GM12878 (cell line): Measurements from ENCODE around the gene VWA8. TPM values are rescaled to one million over a fixed set of nuclear protein-coding genes. Genes with fewer than 3 reads are reported as not detected.

Experiments
- ATAC-seq: fragments of 200-7000 bp; cut with Tn5 transposase; 3 replicates; pipeline ENCODE4 v1.9.1; 2020; ENCODE audit warnings: mild to moderate bottlenecking, moderate library complexity
- BruUV-seq: library from RNA; stranded (reverse); fragments of 400-500 nt; replicated peaks from 2 replicates; lab custom pipeline; 2021; lab: Mats Ljungman, UMichigan
- CTCF ChIA-PET: fragments of 300-600 bp; sonication (Branson Sonifier 250); formaldehyde crosslinking; extraction: SDS; loops from one replicate; lab custom pipeline; 2021; ENCODE audit warnings: inconsistent platforms; lab: Yijun Ruan, JAX
- POLR2A ChIA-PET: fragments of 350-600 bp; formaldehyde crosslinking; extraction: SDS; loops from one replicate; lab custom pipeline; 2021; ENCODE audit warnings: inconsistent platforms; lab: Charles Lee
- RAD21 ChIA-PET: fragments of 300-600 bp; sonication (Branson Sonifier 250); formaldehyde crosslinking; loops from one replicate; lab custom pipeline; 2023; ENCODE audit warnings: antibody characterized with exemption; ENCODE audit not compliant: unreplicated experiment; lab: Charles Lee
- SMC1A ChIA-PET: fragments of 300-600 bp; sonication (Branson Sonifier 250); formaldehyde crosslinking; loops from one replicate; lab custom pipeline; 2023; ENCODE audit not compliant: unreplicated experiment, uncharacterized antibody; lab: Charles Lee
- DNase-seq: peaks from one replicate; pipeline ENCODE4 v3.0.0-alpha.2; 2011; ENCODE audit warnings: low read depth, low spot score
- FAIRE-seq: peaks from 3 replicates; lab custom pipeline; 2011; peaks lifted over from hg19 to GRCh38; lab: Jason Lieb, UNC
- H2AFZ ChIP-seq: 2 replicates; pipeline ENCODE4 v1.6.0; 2011; ENCODE audit warnings: low read depth, low read length, control low read depth; ENCODE audit not compliant: control insufficient read depth
- H3K27ac ChIP-seq: 2 replicates; pipeline ENCODE4 v1.5.1; 2011; ENCODE audit warnings: control low read depth; ENCODE audit not compliant: control insufficient read depth, insufficient read depth
- H3K27me3 ChIP-seq, 2 experiments: replicated peaks in 1 of 2; 2 replicates each; pipeline versions ENCODE4 v1.6.0 to v1.6.1; 2011; ENCODE audit warnings: low read length in 1 of 2; ENCODE audit not compliant: control insufficient read depth in 2 of 2, insufficient read depth in 2 of 2
- H3K36me3 ChIP-seq, 2 experiments: 2 replicates each; pipeline ENCODE4 v1.5.1; 2011; ENCODE audit warnings: low read length in 1 of 2; ENCODE audit not compliant: control insufficient read depth in 2 of 2, insufficient read depth in 2 of 2
- H3K4me1 ChIP-seq: 2 replicates; pipeline ENCODE4 v1.6.1; 2011; ENCODE audit warnings: mild to moderate bottlenecking, low read length, moderate library complexity, mixed read lengths; ENCODE audit not compliant: control insufficient read depth, insufficient read depth
- H3K4me2 ChIP-seq: 2 replicates; pipeline ENCODE4 v1.6.0; 2011; ENCODE audit warnings: control low read depth; ENCODE audit not compliant: control insufficient read depth, insufficient read depth
- H3K4me3 ChIP-seq: fragments of 200-600 bp; sonication (generic); 2 replicates; pipeline ENCODE4 v1.5.1; 2016
- H3K79me2 ChIP-seq: 2 replicates; pipeline ENCODE4 v1.6.0; 2011; ENCODE audit warnings: low read length; ENCODE audit not compliant: control insufficient read depth, insufficient read depth
- H3K9ac ChIP-seq: 2 replicates; pipeline ENCODE4 v1.8.0; 2011; ENCODE audit warnings: low read length, control low read depth, mixed read lengths; ENCODE audit not compliant: control insufficient read depth, insufficient read depth
- H3K9me3 ChIP-seq: replicated peaks from 3 replicates; pipeline ENCODE4 v1.5.1; 2011; ENCODE audit warnings: mild to moderate bottlenecking, low read length; ENCODE audit not compliant: control insufficient read depth, insufficient read depth
- H4K20me1 ChIP-seq: 2 replicates; pipeline ENCODE4 v1.6.0; 2011; ENCODE audit not compliant: control insufficient read depth, insufficient read depth
- BACH1 ChIP-seq: fragments of 450-650 bp; IDR thresholded peaks from 2 replicates; pipeline ENCODE4 v1.6.1; 2017; ENCODE audit warnings: mild to moderate bottlenecking, borderline replicate concordance
- BRCA1 ChIP-seq: IDR thresholded peaks from 2 replicates; pipeline ENCODE4 v1.6.1; 2011; ENCODE audit warnings: low read depth, low read length, improper control_type of control experiment
- CEBPZ ChIP-seq: fragments of 150-350 bp; IDR thresholded peaks from 2 replicates; pipeline ENCODE4 v1.6.1; 2016; ENCODE audit warnings: low read depth, low read length
- GATAD2B ChIP-seq: fragments of 450-650 bp; conservative IDR thresholded peaks from 2 replicates; pipeline ENCODE4 v1.6.1; 2017; ENCODE audit warnings: low read depth, mild to moderate bottlenecking, moderate library complexity
- HCFC1 ChIP-seq: fragments of 150-350 bp; IDR thresholded peaks from 2 replicates; pipeline ENCODE4 v1.6.1; 2014; ENCODE audit warnings: low read length
- HDGF ChIP-seq: fragments of 450-650 bp; IDR thresholded peaks from 2 replicates; pipeline ENCODE4 v1.6.1; 2016; ENCODE audit warnings: antibody characterized with exemption
- IKZF1 ChIP-seq: fragments of 450-650 bp; conservative IDR thresholded peaks from 2 replicates; pipeline ENCODE4 v1.6.1; 2017; ENCODE audit warnings: antibody characterized with exemption, mild to moderate bottlenecking
- IKZF2 ChIP-seq, 2 experiments: fragments of 450-650 bp; IDR thresholded peaks; 2 replicates each; pipeline ENCODE4 v1.6.1; 2017; ENCODE audit warnings: mild to moderate bottlenecking in 2 of 2, moderate library complexity in 2 of 2
- JUNB ChIP-seq: IDR thresholded peaks from 2 replicates; pipeline ENCODE4 v1.6.1; 2016; ENCODE audit warnings: antibody characterized with exemption, mild to moderate bottlenecking
- NFXL1 ChIP-seq: fragments of 450-650 bp; IDR thresholded peaks from 2 replicates; pipeline ENCODE4 v1.6.1; 2017; ENCODE audit warnings: antibody characterized with exemption, mild to moderate bottlenecking, borderline replicate concordance
- PAX8 ChIP-seq: fragments of 450-650 bp; IDR thresholded peaks from 2 replicates; pipeline ENCODE4 v1.6.1; 2017; ENCODE audit warnings: mild to moderate bottlenecking, moderate library complexity
- SMAD5 ChIP-seq: IDR thresholded peaks from 2 replicates; pipeline ENCODE4 v1.6.1; 2016; ENCODE audit warnings: antibody characterized with exemption, low read depth
- SMC3 ChIP-seq: IDR thresholded peaks from 2 replicates; pipeline ENCODE4 v1.6.1; 2011; ENCODE audit warnings: low read length, improper control_type of control experiment, borderline replicate concordance
- TAF1 ChIP-seq: IDR thresholded peaks from 2 replicates; pipeline ENCODE4 v1.6.1; 2011; ENCODE audit warnings: mild to moderate bottlenecking, low read depth, low read length, borderline replicate concordance
- TCF12 ChIP-seq: IDR thresholded peaks from 2 replicates; pipeline ENCODE4 v1.6.1; 2011; ENCODE audit warnings: low read depth, mild to moderate bottlenecking, low read length
- ZBED1 ChIP-seq: IDR thresholded peaks from 2 replicates; pipeline ENCODE4 v1.6.1; 2016; ENCODE audit warnings: borderline replicate concordance
- ZNF384 ChIP-seq: IDR thresholded peaks from 2 replicates; pipeline ENCODE4 v1.6.1; 2012; ENCODE audit warnings: low read depth, mild to moderate bottlenecking, low read length, improper control_type of control experiment, borderline replicate concordance
- WGBS: methylation state at CpG from one replicate; pipeline ENCODE4 v1.1.6; 2016; ENCODE audit warnings: low lambda C conversion rate; ENCODE audit not compliant: insufficient replicate concordance, insufficient coverage; ENCODE audit errors: missing lambda C conversion rate; 5-methylcytosine and 5-hydroxymethylcytosine counted together
- in situ Hi-C: fragments of 300-500 bp; cut with MboI; formaldehyde crosslinking; loops from 9 replicates; pipeline ENCODE4 v1.14.3; 2018; ENCODE audit warnings: mixed read lengths
- intact Hi-C: fragments of 100-400 bp; cut with micrococcal nuclease; formaldehyde crosslinking; loops from one replicate; pipeline ENCODE4 v1.14.2; 2022; ENCODE audit not compliant: unreplicated experiment
- polyA plus RNA-seq, 11 experiments: library from polyadenylated mRNA; depleted of rRNA in 4 of 11; unstranded in 6 of 11; stranded (reverse) in 5 of 11; fragments of >200 nt; fragmentation: Nextera tagmentation in 4 of 11; fragmentation: Illumina TruSeq in 1 of 11; extraction: Ambion mirVana in 4 of 11; extraction: Trizol in 1 of 11; gene quantifications; 1 replicate in 1 of 11; 2 replicates in 10 of 11; pipeline versions ENCODE4 v1.2.1 to v1.2.3, GENCODE V29; 2011 to 2016; ENCODE audit warnings: inconsistent platforms in 2 of 11, missing spikeins in 2 of 11, low read depth in 1 of 11
- total RNA-seq, 4 experiments: library from RNA; depleted of rRNA in 3 of 4; stranded (reverse); fragments of >200 nt in 3 of 4; fragmentation: Illumina TruSeq in 1 of 4; extraction: Trizol in 1 of 4; gene quantifications; 2 replicates each; pipeline versions ENCODE4 v1.2.1 to v1.2.3, GENCODE V29; 2013 to 2021
- TF ChIP-seq, protein P1 (sequence below): IDR thresholded peaks from 2 replicates; pipeline ENCODE4 v1.6.1; 2011; ENCODE audit warnings: low read depth, low read length, improper control_type of control experiment, borderline replicate concordance
- TF ChIP-seq, protein P2 (sequence below): fragments of 450-650 bp; IDR thresholded peaks from 2 replicates; pipeline ENCODE4 v1.6.1; 2017; ENCODE audit warnings: antibody characterized with exemption, mild to moderate bottlenecking, moderate library complexity

The VWA8 gene
- total and polyA plus RNA-seq, 10 of the 15 experiments (the other 5 are each of a cell fraction or from before 2014, with no cell fraction given) = 3.0 to 21.8 (median 13.5) TPM

- TF ChIP-seq NFXL1 (no peak), TAF1 (no peak)
- TF ChIP-seq, all 136 proteins: peak for 0
Observed at GRCh38 chr13:41713405-41713804, 247.5 kb downstream of the VWA8 start (continued).

DNA sequence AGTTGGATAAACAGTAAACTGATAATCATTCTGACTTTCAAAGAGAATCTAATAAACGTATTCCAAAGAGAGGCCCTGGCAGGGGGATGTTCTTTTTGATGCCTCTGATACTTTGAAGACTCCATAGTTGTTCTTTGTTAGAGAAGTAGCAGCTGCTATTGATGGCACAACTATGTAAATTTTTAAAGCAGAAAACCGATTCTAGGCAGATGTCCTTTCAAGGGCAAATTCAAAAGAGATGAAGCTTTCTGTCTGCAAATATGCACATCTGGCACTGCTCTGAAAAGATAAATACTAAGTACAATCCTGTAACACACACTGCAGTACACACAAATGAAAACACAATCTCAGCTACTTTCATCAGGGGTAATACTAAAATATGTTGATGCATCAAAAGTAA, 250.1 kb downstream of the VWA8 start:
- H3K27me3 ChIP-seq = no peaks in the 10 kb centered on the region
- no peak for TF ChIP-seq HCFC1
- no peak for TF ChIP-seq JUNB
- TF ChIP-seq ZBED1 = no peak
- TF ChIP-seq SMC3 = no peak
- no peak for TF ChIP-seq GATAD2B
- TF ChIP-seq TCF12 = no peak
- TF ChIP-seq SMAD5 = no peak
- TF ChIP-seq ZNF384 = no peak
- TF ChIP-seq CEBPZ = no peak
- no peak for TF ChIP-seq BACH1
- TF ChIP-seq, protein P1, sequence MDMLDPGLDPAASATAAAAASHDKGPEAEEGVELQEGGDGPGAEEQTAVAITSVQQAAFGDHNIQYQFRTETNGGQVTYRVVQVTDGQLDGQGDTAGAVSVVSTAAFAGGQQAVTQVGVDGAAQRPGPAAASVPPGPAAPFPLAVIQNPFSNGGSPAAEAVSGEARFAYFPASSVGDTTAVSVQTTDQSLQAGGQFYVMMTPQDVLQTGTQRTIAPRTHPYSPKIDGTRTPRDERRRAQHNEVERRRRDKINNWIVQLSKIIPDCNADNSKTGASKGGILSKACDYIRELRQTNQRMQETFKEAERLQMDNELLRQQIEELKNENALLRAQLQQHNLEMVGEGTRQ = no peak
- TF ChIP-seq, protein P2, sequence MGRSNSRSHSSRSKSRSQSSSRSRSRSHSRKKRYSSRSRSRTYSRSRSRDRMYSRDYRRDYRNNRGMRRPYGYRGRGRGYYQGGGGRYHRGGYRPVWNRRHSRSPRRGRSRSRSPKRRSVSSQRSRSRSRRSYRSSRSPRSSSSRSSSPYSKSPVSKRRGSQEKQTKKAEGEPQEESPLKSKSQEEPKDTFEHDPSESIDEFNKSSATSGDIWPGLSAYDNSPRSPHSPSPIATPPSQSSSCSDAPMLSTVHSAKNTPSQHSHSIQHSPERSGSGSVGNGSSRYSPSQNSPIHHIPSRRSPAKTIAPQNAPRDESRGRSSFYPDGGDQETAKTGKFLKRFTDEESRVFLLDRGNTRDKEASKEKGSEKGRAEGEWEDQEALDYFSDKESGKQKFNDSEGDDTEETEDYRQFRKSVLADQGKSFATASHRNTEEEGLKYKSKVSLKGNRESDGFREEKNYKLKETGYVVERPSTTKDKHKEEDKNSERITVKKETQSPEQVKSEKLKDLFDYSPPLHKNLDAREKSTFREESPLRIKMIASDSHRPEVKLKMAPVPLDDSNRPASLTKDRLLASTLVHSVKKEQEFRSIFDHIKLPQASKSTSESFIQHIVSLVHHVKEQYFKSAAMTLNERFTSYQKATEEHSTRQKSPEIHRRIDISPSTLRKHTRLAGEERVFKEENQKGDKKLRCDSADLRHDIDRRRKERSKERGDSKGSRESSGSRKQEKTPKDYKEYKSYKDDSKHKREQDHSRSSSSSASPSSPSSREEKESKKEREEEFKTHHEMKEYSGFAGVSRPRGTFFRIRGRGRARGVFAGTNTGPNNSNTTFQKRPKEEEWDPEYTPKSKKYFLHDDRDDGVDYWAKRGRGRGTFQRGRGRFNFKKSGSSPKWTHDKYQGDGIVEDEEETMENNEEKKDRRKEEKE = no peak
- no peak for TF ChIP-seq HDGF
- TF ChIP-seq PAX8 = no peak
- TF ChIP-seq IKZF1 = no peak
- TF ChIP-seq BRCA1 = no peak
- no peak for TF ChIP-seq IKZF2 (IDR thresholded peaks at IDR 0.05)
- intact Hi-C loops = no loop called here
- DNase-seq (no peak), ATAC-seq (no peak), FAIRE-seq (no peak)
- H3K9me3 ChIP-seq = no peaks in the 10 kb centered on the region
- no peaks in the 10 kb centered on the region for H3K4me1 ChIP-seq
- 100% methylated on average over 2 of the region's 2 CpGs for WGBS
- no peak overlapping the region for H3K27ac ChIP-seq
- ChIA-PET CTCF (no interaction called here), RAD21 (interaction anchor here (1.3 kb wide), 1 partner anchor 43 kb away, joined by 4 read pairs; no protein-coding TSS in a partner anchor), SMC1A (interaction anchor here (1.1 to 1.3 kb wide), 3 partner anchors 12 to 404 kb away, joined by 3 to 5 read pairs (median 3); no protein-coding TSS in a partner anchor), POLR2A (no interaction called here)
- in situ Hi-C loops = no loop called here
- no peaks in the 10 kb centered on the region for H3K79me2 ChIP-seq
- no peak overlapping the region for H3K4me3 ChIP-seq
- no TSS peak for BruUV-seq
- H3K9ac ChIP-seq = no peak overlapping the region
- no peak overlapping the region for H3K4me2 ChIP-seq
- H4K20me1 ChIP-seq = no peaks in the 10 kb centered on the region
- H3K36me3 ChIP-seq = no peaks in the 10 kb centered on the region
- H2AFZ ChIP-seq = no peak overlapping the region
